Measurements from ENCODE around the gene PGM1.
"Not testable (repeated sequence)": the region's sequence is repeated elsewhere in the genome, so short reads cannot be mapped to it uniquely, and the experiment has no call there.

The PGM1 gene

DNA sequence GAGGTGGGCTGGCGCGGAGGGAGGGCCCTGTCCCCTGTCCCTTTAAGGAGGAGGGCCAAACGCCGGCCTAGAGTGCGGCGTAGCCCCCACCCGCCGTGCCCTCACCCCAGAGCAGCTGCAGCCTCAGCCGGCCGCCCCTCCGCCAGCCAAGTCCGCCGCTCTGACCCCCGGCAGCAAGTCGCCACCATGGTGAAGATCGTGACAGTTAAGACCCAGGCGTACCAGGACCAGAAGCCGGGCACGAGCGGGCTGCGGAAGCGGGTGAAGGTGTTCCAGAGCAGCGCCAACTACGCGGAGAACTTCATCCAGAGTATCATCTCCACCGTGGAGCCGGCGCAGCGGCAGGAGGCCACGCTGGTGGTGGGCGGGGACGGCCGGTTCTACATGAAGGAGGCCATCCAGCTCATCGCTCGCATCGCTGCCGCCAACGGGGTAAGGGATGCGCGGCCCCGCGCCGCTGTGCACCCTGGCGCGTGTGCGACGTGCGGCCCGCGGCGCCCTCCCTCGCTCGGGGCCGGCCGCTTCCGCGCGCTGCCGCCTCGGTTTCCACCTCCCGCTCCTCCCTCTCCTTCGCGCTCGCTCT is at the start of gene PGM1:
PGM1 (plus strand) TSS at position 109 of the 583 bp plus-strand sequence; CDS start at position 187, 78 bp downstream.
- DNase-seq, result peak; percentile 81

DNA sequence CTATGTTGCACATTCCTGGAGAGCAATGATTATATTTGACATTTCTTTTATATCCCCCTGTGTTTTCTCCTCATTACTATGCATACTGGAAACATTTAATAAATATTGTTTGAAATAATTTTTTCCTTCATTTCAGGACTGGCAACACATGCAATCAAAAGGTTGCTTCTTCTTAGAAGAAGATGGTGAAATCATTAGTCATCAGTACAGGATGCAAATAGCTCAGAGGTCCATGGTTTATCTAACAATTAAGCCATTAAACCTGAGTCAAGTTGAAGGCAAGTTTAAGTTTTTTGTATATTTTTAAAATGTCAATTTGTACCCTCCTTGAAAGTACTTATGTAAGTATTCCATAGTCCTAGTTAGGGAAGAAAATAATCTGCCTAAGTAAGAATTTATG is 47.4 kb upstream of the PGM1 start:
- DNase-seq, result peak; percentile 25

DNA sequence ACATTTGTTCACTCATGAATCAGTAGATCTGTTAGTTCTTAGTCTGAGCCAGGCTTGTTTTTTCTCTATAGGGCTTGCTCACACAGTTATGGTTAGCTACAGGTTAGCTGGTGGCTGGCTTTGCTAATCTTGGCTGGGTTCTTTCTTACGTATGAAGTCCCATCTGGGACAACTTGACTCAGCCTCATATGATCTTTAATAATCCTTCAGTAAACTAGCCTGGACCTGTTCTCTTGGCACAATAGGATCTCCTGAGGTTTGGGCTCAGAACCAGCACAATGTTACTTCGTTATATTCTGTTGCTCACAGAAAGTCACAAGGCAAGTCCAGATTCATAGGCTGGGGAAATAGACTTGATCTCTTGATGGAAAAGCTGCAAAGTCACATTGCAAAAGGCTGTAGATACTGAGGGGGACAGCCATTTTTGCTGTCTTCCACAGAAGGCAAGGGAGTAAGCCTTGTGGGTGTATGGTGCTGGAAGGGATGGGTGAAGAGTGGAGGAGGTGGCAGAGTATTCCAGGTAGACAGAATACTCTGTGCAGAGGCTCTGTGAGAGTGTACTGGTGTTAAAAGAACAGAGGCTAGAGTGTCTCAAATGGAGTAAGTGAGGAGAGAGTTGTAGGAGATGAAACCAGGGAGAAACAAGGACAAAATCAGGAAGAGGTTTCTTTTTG is 45.5 kb upstream of the PGM1 start:
- DNase-seq, result peak; percentile 63

DNA sequence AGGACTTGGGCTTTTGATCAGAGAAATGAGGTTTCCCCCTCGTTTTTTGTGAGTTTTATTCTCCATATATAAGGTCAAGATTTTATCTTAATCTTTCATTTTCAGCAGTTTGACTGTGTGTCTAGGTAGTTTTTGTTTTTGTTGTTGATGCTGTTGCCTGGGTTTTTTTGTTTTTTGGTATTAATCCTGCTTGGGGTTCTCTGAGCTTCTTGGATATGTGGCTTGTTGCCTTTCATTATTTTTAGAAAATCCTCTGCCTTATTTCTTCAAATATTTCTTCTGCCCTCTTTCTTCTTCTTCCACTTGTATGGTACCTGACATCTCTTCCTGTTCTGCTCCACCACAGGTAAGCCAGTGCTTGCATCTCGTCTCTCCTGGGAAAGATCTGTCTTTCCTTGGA is 44.9 kb upstream of the PGM1 start:
- no peak for DNase-seq

DNA sequence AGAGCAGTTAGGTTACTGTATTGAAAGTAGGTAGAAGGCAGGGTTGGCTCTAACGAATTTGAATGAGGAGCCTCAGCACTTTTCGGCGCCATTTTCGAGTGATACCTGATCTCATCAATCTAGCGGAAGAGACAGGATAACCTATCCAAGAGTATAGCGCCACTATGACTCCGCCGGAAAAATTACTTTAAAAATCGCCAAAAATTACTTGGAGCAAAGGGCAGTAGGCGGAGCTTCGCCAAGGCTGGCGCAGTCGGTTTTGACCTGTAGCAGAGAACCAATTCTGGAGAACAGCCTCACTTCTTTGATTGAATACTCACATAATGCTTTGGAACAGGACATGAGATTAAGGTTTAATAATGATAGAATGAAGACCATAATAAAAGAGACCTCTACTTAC is 44.3 kb upstream of the PGM1 start:
- no peak for DNase-seq

DNA sequence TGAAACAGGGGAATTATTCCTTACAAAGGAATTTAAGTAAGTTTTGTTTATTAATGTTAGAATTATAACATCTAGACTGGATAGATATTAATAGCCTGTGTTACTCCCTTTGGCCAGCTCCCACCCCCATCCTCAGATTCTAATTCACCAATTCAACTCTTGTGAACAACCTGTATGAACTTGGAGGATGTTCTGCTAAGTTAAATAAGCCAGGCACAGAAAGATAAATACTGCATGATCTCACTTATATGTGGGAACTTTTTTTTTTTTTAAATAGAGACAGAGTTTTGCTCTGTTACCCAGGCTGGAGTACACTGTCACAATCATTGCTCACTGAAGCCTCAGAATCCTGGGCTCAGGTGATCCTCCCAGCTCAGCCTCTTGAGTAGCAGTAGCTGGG is 37.7 kb upstream of the PGM1 start:
- no peak for DNase-seq

DNA sequence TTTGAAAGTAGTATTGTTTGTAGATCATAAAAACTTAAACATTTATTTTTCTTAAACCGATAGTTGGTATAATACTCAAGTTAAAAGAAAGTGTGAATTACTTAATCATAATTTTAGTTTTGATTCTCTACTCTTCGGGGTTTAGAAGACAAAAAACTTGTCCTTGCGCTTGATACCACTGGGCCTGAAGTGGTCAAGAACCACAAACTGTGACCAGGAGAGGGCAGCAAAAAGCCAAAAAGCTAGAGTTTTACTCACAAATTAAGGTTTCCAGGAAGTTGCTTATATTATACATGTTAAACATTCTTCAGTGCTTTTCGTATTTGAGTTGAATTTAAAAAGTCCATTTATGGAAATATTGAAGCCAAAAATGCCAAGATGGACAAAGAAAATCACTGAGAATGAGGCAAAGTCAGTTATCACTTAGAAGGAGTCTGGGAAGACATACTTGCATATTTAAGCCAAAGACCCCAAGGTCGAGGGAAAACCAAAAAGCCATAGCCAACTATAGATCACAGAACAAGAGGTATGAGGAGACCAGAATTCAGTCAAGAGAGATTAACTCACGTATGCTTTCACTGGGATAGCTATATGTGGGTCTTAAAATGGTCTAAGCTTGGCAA is 35.7 kb upstream of the PGM1 start:
- peak; percentile 45 for DNase-seq

DNA sequence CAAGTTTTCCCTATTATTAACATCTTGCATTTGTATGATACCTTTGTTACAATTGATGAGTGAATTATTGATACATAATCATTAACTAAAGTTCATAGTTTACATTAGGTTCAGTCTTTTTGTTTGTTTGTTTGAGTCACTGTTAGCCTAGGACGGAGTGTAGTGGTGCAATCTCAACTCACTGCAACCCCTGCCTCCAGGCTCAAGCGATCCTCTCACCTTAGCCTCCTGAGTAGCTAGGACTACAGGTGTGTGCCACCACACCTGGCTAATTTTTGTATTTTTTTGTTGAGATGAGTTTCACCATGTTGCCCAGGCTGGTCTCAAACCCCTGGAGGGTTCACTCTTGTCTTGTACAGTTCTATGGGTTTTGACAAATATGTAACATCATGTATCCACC is 33.9 kb upstream of the PGM1 start:
- no peak for DNase-seq

DNA sequence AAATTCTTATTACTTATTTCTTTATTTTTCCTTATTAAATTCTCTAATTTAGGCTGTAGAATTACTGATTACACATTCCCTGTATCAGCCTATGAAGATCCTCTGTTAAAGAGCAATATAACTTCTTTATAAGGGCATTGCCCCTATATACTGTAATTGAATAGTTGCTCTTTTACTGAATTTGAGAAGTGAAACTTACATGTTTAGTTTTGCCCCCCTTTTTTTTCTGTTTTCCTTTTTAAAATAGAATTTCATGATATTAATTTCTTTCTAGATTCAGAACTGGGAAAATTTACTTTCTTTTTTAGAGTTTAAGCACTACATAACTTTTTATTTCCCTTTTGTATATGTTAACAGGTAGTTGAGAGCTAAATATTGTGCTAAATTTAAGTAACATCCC is 29.5 kb upstream of the PGM1 start:
- no peak for DNase-seq

DNA sequence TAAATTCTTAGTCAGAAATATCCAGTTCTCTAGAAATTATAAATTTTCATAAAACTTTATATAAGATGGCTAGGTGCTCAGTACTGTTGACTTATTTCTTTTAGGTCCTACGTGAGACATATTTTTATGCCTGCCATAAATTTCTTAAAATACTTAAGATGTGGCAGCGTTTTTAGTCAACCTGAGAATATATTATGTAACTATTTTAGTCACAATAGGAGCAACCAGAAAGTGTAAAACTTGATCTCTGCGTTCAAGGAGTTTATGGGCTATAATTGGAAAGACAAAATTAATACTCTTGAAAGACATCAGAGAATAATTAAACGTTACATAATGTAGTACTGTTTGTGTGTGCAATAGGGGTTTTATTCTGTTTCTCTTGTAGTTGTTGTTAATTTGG is 24.1 kb upstream of the PGM1 start:
- no peak for DNase-seq

DNA sequence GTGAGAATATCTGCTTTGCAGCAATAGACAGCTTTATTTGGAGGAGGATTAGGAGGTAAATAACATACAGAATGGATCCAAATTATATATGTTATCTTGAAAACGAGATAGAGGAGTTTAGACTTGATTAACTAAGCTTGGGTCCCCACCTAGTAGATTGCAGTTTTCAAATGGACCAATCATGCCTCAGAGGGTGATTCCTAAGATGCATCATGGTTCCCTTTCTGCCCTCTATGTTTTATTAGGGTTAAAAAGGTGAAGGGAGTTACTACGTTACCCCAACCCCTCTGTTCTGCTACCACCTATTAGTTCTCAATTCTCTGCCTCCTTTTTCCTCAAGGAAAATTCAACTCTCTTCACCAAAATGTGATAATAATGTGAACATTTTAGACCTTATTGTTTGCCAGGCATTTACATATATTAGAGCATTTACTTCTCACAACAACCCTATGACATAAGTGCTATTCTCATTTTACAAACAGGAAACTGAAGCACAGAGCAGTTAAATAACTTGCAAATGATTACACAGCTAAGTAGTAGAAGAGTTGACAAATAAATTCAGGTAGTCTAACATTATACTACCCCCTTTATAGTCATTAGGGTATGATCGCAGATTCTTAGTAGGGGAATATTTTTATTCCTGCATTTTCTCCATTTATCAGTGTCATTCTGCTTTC is 23.4 kb upstream of the PGM1 start:
- no peak for DNase-seq

DNA sequence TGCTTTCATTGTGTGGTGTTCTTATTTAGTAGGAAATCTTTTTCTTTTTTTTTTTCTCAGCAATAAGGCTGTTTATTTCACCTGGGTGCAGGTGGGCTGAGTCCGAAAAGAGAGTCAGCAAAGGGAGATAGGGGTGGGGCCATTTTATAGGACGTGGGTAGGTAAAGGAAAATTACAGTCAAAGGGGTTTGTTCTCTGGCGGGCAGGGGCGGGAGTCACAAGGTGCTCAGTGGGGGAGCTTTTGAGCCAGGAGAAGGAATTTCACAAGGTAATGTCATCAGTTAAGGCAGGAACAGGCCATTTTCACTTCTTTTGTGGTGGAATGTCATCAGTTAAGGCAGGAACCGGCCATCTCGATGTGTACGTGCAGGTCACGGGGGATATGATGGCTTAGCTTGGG is 20.5 kb upstream of the PGM1 start:
- not testable (repeated sequence) for DNase-seq

DNA sequence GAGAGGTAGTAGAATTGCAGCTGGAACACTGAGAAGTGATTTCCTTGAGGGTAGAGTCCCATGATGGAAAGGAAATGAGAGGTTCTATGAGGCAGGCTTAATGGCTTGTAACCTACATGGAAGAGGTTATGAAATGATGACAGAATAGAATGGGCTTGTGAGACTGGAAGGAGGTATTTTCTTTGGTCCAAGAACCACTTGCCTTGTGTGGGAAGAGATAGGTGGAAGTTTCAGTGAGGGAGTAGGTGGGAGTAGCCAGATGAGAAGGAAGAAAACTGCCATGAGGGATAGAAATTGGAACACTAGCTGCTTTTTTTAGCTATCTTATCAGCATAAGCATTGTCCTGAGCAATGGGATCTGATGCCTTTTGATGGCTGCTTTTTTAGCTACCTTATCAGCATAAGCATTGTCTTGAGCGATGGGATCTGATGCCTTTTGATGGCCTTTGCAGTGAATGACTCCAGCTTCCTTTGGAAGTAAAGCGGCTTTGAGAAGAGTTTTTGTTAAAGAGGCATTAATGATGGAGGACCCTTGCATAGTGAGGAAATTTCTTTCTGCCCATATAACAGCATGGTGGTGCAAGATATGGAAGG is 18.9 kb upstream of the PGM1 start:
- not testable (repeated sequence) for DNase-seq

DNA sequence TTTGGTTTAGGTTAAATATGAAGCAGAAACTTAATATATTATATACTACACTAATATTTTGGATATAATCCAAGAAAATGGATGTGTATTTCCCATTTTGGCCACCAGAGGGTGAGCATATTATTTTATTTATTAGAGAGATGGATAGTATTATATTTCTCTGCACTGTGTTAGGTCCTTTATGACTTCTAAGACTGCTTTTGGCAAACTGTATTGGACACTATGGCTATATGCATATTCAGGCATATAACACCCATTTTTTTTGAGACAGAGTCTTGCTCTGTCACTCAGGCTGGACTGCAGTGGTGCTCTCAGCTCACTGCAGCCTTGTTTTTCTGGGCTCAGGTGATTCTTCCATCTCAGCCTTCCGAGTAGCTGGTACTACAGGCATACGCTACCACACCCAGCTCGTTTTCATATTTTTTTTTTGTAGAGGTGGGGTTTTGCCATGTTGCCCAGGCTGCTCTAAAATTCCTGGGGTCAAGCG is 17.8 kb upstream of the PGM1 start:
- DNase-seq, result peak; percentile 42

DNA sequence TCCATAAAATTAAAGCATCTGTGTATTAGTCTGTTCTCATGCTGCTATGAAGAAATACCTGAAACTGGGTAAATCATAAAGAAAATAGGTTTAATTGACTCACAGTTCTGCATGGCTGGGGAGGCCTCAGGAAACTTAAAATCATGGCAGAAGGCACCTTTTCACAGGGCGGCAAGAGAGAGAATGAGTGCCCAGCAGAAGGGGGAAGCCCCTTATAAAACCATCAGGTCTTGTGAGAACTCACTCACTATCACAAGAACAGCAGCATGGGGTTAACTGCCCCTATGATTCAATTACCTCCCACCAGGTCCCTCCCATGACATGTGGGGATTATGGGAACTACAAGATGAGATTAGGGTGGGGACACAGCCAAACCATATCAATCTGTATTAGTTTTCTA is 6.9 kb upstream of the PGM1 start:
- DNase-seq, result not testable (repeated sequence)

DNA sequence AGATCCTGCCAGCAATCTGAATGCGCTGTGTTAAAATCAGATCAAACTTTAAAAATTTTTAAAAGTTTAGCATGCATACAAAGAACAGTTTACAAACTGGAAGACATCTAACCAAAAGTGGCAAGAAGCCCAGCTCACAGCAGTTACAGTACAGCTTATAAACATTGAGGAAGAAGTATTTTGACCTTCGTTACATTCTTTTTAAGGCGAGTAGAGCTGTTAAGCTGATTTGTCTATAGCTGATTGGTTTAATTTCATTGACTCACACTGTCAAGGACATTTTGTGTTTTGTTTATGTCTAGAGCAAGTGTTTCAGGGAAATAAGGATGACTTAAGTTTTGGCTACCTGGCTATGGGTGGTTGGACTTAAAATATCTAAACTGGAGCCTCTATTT is 3.0 kb upstream of the PGM1 start:
- DNase-seq, result no peak

DNA sequence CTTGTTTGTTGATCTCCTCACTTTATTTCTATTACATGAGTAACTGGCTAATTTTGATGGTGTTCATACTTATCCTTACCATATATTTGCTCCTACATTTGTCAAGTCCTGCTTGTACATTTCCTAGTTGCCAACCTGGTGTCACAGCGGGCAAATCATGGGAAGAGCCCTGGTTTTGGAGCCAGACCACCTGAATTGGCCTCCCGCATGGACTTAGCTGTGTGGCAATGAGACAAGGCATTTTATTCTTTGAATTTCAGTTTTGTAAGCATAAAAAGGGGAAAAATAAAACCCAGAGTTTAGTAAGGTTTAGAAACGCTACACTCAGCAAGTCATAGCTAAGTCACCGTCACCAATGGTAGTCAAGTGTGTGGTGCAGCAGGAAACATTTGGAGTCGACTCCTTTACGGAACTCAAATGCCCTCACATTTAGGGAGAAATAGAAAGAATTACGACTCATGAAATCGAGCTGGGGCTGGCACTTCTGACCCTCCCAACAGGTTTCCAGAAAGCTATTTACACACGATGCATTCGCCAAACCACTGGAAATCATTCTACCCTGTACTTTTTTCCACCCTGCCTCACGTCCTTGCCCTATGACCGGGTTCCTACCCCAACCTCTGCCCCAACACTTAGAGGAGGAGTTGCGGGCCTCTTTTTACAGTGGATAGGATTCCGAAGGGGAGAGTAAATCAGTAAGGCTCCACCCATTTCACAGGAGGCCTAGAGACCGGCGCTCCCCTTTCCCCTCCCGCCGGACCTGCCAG is 492 bp upstream of the PGM1 start:
- no peak for DNase-seq

DNA sequence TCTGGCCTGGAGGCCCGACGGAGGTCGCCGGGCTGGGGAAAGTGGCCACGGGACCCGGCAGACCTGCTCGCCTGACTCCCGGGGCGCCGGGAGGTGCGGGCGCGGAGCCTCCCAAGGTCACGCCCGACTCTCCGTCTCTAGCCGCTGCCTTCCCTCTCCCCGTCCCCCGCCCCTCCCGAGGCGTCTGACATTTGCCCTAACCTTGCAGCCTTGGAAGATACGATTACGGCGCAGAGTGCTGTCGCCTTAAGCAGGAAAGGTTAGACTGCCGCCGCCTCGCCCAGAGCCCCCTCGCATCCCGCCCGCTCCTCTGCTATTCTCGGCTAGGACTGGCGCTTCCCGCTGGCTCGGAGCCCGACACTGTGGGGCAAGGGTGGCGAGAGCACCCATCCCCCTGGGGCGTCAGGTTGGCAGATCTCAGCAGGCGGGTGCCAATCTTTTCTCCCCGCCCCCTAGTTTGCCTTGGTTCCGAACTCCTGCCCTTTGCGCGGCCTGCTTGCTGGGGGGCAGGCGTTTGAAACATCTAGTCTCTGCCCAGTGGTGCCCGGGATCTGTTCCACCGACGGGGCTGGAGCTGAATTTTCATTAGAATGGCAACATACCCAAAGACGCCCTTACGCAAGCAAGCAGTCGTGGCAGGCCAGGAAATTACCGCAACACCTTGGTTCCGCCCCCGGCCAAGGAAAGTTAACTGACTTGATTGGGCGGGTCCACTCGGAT is 835 bp downstream of the PGM1 start:
- peak; percentile 71 for DNase-seq

DNA sequence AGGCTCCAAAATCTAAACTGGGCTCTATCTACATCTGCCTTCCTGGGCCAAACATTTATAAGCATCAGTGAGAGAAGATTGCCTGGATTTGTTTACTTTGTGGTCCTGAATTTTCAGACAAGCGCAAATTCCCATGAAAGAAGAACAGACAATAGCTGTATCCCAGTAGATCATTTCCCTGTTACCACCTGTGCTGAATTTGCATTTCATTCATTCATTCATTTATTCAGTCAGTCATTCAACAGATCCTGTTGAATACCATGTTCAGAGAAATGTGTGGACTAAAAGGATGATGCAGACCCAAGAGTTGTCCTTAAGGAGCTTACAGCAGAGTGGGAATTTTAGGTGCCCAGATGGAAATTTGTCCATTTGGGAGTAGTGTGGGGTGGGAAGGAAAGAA is 2.2 kb downstream of the PGM1 start:
- DNase-seq, result no peak

DNA sequence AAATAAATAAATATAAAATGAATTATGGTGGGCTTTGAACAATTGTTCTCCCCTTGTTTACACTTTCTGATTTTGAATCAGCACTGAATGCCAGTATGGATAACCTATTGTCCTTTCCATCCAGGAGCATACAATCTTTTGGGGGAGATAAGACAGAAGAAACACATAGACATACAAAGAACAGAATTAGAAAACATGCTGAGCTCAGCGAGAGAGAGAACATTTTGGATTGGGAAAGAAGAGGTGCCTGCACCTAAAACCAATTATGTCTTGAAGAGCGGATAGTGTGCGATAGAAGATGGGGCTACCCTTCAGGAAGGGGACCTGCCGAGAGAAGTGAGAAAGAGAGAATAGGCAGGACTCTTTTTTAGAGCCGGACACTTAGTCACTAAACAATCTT is 6.6 kb downstream of the PGM1 start:
- no peak for DNase-seq

DNA sequence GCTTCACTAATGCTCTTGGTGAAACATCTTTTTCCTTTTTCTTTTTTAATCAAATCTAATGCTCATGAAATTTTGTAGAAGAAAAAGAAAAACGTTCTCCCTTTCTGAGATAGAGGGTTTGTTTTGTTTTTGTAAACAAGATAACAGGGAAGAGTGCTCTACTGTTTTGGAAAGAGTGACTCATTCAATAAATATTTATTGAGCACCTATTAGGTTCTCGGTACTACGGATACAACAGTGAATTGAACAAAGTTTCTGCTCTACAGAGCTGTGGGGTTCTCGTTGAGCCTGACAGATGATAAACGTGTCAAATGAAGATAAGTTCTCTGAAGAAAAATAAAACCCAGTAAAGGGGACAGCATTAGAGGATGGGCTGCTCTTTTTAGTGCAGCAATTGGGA is 7.0 kb downstream of the PGM1 start:
- DNase-seq, result no peak

DNA sequence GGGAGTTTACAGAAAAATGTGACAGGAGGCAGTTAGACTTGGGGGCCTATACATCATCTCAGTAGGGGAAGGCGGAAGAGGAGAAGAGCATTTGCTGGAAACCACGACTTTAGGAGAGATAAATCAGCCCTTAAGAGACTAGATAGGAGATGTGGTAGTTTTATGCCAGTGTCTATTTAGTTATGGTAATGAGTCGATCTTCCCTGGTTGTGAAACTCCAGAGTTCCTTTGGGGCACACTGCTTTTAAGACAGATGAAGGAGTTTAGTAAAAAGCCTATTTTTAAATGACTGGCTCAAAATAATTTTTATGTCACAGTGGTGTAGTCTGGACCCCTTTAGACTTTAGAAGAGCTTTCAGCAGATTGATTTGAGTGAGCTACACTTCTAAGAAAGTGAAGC is 7.8 kb downstream of the PGM1 start:
- no peak for DNase-seq
